Osteoblast (primary cell): Measurements from ENCODE around the gene RABEP1. TPM values are rescaled to one million over a fixed set of nuclear protein-coding genes. Genes with fewer than 3 reads are reported as not detected.

Experiments used
- DNase-seq: peaks from one replicate; pipeline ENCODE4 v3.0.0; 2011; ENCODE audit warnings: low spot score, mixed read lengths; ENCODE audit not compliant: insufficient read length; ENCODE audit errors: missing footprints
- H2AFZ ChIP-seq: 2 replicates; pipeline ENCODE4 v1.6.0; 2011; ENCODE audit warnings: mild to moderate bottlenecking, low read length
- H3K27ac ChIP-seq: 2 replicates; pipeline ENCODE4 v1.5.1; 2011; ENCODE audit warnings: mild to moderate bottlenecking, low read depth, low read length, moderate library complexity
- H3K27me3 ChIP-seq: 2 replicates; pipeline ENCODE4 v1.6.0; 2012; ENCODE audit warnings: mild to moderate bottlenecking, control low read depth, inconsistent platforms, low read length, moderate library complexity; ENCODE audit not compliant: insufficient read depth
- H3K36me3 ChIP-seq: 2 replicates; pipeline ENCODE4 v1.5.1; 2011; ENCODE audit warnings: mild to moderate bottlenecking, low read length, control low read depth, moderate library complexity; ENCODE audit not compliant: insufficient read depth
- H3K4me1 ChIP-seq: 2 replicates; pipeline ENCODE4 v1.5.1; 2011; ENCODE audit warnings: mild to moderate bottlenecking, low read length, control low read depth, moderate library complexity; ENCODE audit not compliant: insufficient read depth
- H3K4me2 ChIP-seq: 2 replicates; pipeline ENCODE4 v1.6.0; 2011; ENCODE audit warnings: mild to moderate bottlenecking, low read length; ENCODE audit not compliant: insufficient read depth
- H3K4me3 ChIP-seq: fragments of 200-600 bp; sonication (generic); 3 replicates; pipeline ENCODE4 v1.5.1; 2012; ENCODE audit warnings: mild to moderate bottlenecking, low read length, inconsistent platforms; ENCODE audit not compliant: insufficient read depth
- H3K79me2 ChIP-seq: 2 replicates; pipeline ENCODE4 v1.6.0; 2012; ENCODE audit warnings: mild to moderate bottlenecking, low read length, control low read depth, inconsistent platforms; ENCODE audit not compliant: insufficient read depth
- H3K9me3 ChIP-seq: 2 replicates; pipeline ENCODE4 v1.5.1; 2011; ENCODE audit warnings: low read depth, low read length, control low read depth
- H4K20me1 ChIP-seq: 2 replicates; pipeline ENCODE4 v1.6.0; 2012; ENCODE audit warnings: mild to moderate bottlenecking, low read length, control low read depth; ENCODE audit not compliant: insufficient read depth
- CTCF ChIP-seq: IDR thresholded peaks from 2 replicates; pipeline ENCODE4 v1.5.1; 2011; ENCODE audit warnings: mild to moderate bottlenecking, low read depth, low read length, moderate library complexity; ENCODE audit errors: extremely low read depth
- total RNA-seq: library from RNA; depleted of rRNA; stranded (reverse); fragments of >200 nt; gene quantifications from 2 replicates; pipeline ENCODE4 v1.2.3, GENCODE V29; 2012

The RABEP1 gene
- total RNA-seq, 1 donor, result 59.4 TPM

GRCh38 chr17:5396612-5397011, 114.5 kb downstream of the RABEP1 start:
- Histone ChIP-seq H3K36me3 (peaks cover 58% of the 10 kb centered on the region), H3K4me2 (no peak overlapping the region), H3K4me1 (no peaks in the 10 kb centered on the region), H4K20me1 (no peaks in the 10 kb centered on the region), H3K27ac (no peak overlapping the region), H3K9me3 (no peaks in the 10 kb centered on the region), H3K79me2 (no peaks in the 10 kb centered on the region), H2AFZ (no peak overlapping the region), H3K27me3 (no peaks in the 10 kb centered on the region), H3K4me3 (no peak overlapping the region)
- no peak for TF ChIP-seq CTCF
- no peak for DNase-seq

GRCh38 chr17:5399767-5400166, 117.7 kb downstream of the RABEP1 start:
- Histone ChIP-seq H3K4me2 (no peak overlapping the region), H3K9me3 (no peaks in the 10 kb centered on the region), H3K27ac (no peak overlapping the region), H3K4me3 (no peak overlapping the region), H3K79me2 (no peaks in the 10 kb centered on the region), H3K4me1 (no peaks in the 10 kb centered on the region), H2AFZ (no peak overlapping the region), H4K20me1 (no peaks in the 10 kb centered on the region), H3K36me3 (peaks cover 65% of the 10 kb centered on the region), H3K27me3 (no peaks in the 10 kb centered on the region)
- DNase-seq, result no peak
- TF ChIP-seq CTCF, result no peak

- Histone ChIP-seq H3K27me3 (no peaks in the 10 kb centered on the region), H2AFZ (no peak overlapping the region), H3K27ac (no peak overlapping the region), H3K36me3 (peaks cover 83% of the 10 kb centered on the region), H3K4me1 (no peaks in the 10 kb centered on the region), H4K20me1 (no peaks in the 10 kb centered on the region), H3K9me3 (no peaks in the 10 kb centered on the region), H3K79me2 (no peaks in the 10 kb centered on the region), H3K4me2 (no peak overlapping the region), H3K4me3 (no peak overlapping the region)
- TF ChIP-seq CTCF, result no peak
- peak; percentile 15 for DNase-seq
Observed at GRCh38 chr17:5405400-5405799, 123.3 kb downstream of the RABEP1 start.

GRCh38 chr17:5408186-5408585, 126.1 kb downstream of the RABEP1 start:
- TF ChIP-seq CTCF, result no peak
- peaks cover 16% of the 10 kb centered on the region for H3K79me2 ChIP-seq
- peaks cover 87% of the 10 kb centered on the region for H3K36me3 ChIP-seq
- no peak overlapping the region for H3K4me2 ChIP-seq
- H3K27ac ChIP-seq, result no peak overlapping the region
- no peak overlapping the region for H3K4me3 ChIP-seq
- H3K9me3 ChIP-seq, result no peaks in the 10 kb centered on the region
- peaks cover 4% of the 10 kb centered on the region for H3K4me1 ChIP-seq
- no peaks in the 10 kb centered on the region for H3K27me3 ChIP-seq
- H2AFZ ChIP-seq, result no peak overlapping the region
- DNase-seq, result peak; percentile 59
- peaks cover 10% of the 10 kb centered on the region for H4K20me1 ChIP-seq
